GM12864 (cell line): ENCODE data around the gene BCAS3.

Source experiments
- DNase-seq: peaks from one replicate; pipeline ENCODE4 v3.0.0-alpha.2; 2011; ENCODE audit warnings: low read depth
- H3K4me3 ChIP-seq: 2 replicates; pipeline ENCODE4 v1.5.1; 2011; ENCODE audit warnings: mild to moderate bottlenecking, low read depth, low read length, control low read depth
- CTCF ChIP-seq: IDR thresholded peaks from 2 replicates; pipeline ENCODE4 v1.5.1; 2011; ENCODE audit warnings: low read depth, mild to moderate bottlenecking, moderate library complexity, low read length, control low read depth, inconsistent platforms; ENCODE audit errors: missing control alignments

The BCAS3 gene

GRCh38 chr17:61088556-61088955 is 410.9 kb downstream of the BCAS3 start:
- no peak overlapping the region for H3K4me3 ChIP-seq
- DNase-seq: no peak
- TF ChIP-seq CTCF: no peak

- TF ChIP-seq CTCF: no peak
- no peak overlapping the region for H3K4me3 ChIP-seq
- DNase-seq: no peak
Measured at GRCh38 chr17:61091096-61091495, 413.4 kb downstream of the BCAS3 start.

- no peak for TF ChIP-seq CTCF
- DNase-seq: no peak
- H3K4me3 ChIP-seq: no peak overlapping the region
Measured at GRCh38 chr17:61097781-61098180, 420.1 kb downstream of the BCAS3 start.

- no peak for DNase-seq
- TF ChIP-seq CTCF: no peak
- H3K4me3 ChIP-seq: no peak overlapping the region
Measured at GRCh38 chr17:61106354-61106753, 428.7 kb downstream of the BCAS3 start.

- H3K4me3 ChIP-seq: no peak overlapping the region
- no peak for DNase-seq
- no peak for TF ChIP-seq CTCF
Measured at GRCh38 chr17:61116577-61116976, 438.9 kb downstream of the BCAS3 start.

GRCh38 chr17:61117983-61118382 is 440.3 kb downstream of the BCAS3 start:
- TF ChIP-seq CTCF: no peak
- H3K4me3 ChIP-seq: no peak overlapping the region
- no peak for DNase-seq

GRCh38 chr17:61118871-61119270 is 441.2 kb downstream of the BCAS3 start:
- no peak for TF ChIP-seq CTCF
- H3K4me3 ChIP-seq: no peak overlapping the region
- DNase-seq: no peak
